ENCODE measurements around the gene CAPNS1.

GRCh38 chr19:36106441-36106840 lies 33.4 kb upstream of the CAPNS1 start:
- TF ChIP-seq CTCF (IDR thresholded peaks at IDR 0.05; ENCODE audit: insufficient read depth, low read length, poor library complexity, severe bottlenecking) (no peak), EZH2phosphoT487 (conservative IDR thresholded peaks at IDR 0.05; ENCODE audit: low read length) (no peak)
